Smooth muscle cell (in vitro differentiated cells): ENCODE data around the gene YJEFN3. TPM values are rescaled to one million over a fixed set of nuclear protein-coding genes. Genes with fewer than 3 reads are reported as not detected.

Source experiments
- DNase-seq: peaks from one replicate; lab custom pipeline; 2025; ENCODE audit not compliant: unreplicated experiment; lab: John Stamatoyannopoulos, UW
- H2AFZ ChIP-seq: fragments of 200-600 bp; sonication (generic); 2 replicates; pipeline ENCODE4 v1.6.0; 2016; ENCODE audit warnings: antibody characterized with exemption, low read depth, mild to moderate bottlenecking
- H3F3A ChIP-seq: fragments of 200-600 bp; sonication (generic); 2 replicates; pipeline ENCODE4 v1.6.0; 2017; ENCODE audit warnings: antibody characterized with exemption, low read depth
- H3K27ac ChIP-seq: fragments of 200-600 bp; sonication (generic); 2 replicates; pipeline ENCODE4 v1.5.1; 2016; ENCODE audit warnings: low read depth, mild to moderate bottlenecking
- H3K27me3 ChIP-seq: fragments of 200-600 bp; sonication (generic); 2 replicates; pipeline ENCODE4 v1.6.1; 2016; ENCODE audit warnings: low read depth, mild to moderate bottlenecking
- H3K36me3 ChIP-seq: fragments of 200-600 bp; sonication (generic); 2 replicates; pipeline ENCODE4 v1.5.1; 2016; ENCODE audit warnings: low read depth
- H3K4me1 ChIP-seq: fragments of 200-600 bp; sonication (generic); 2 replicates; pipeline ENCODE4 v1.5.1; 2016; ENCODE audit warnings: low read depth
- H3K4me2 ChIP-seq: fragments of 200-600 bp; sonication (generic); 2 replicates; pipeline ENCODE4 v1.6.0; 2016; ENCODE audit warnings: mild to moderate bottlenecking
- H3K4me3 ChIP-seq: fragments of 200-600 bp; sonication (generic); 2 replicates; pipeline ENCODE4 v1.5.1; 2016; ENCODE audit warnings: mild to moderate bottlenecking
- H3K79me2 ChIP-seq: fragments of 200-600 bp; sonication (generic); 2 replicates; pipeline ENCODE4 v1.6.0; 2016; ENCODE audit warnings: low read depth, mild to moderate bottlenecking
- H3K9ac ChIP-seq: fragments of 200-600 bp; sonication (generic); 2 replicates; pipeline ENCODE4 v1.6.0; 2016; ENCODE audit warnings: low read depth
- H3K9me3 ChIP-seq: fragments of 200-600 bp; sonication (generic); replicated peaks from 2 replicates; pipeline ENCODE4 v1.5.1; 2016; ENCODE audit warnings: low read depth
- H4K20me1 ChIP-seq: fragments of 200-600 bp; sonication (generic); 2 replicates; pipeline ENCODE4 v1.6.0; 2016; ENCODE audit warnings: low read depth
- CTCF ChIP-seq: fragments of 200-600 bp; sonication (generic); IDR thresholded peaks from 2 replicates; pipeline ENCODE4 v1.5.1; 2017; ENCODE audit warnings: borderline replicate concordance, mild to moderate bottlenecking, antibody characterized with exemption; ENCODE audit not compliant: insufficient read depth, poor library complexity, severe bottlenecking
- WGBS: methylation state at CpG from one replicate; pipeline ENCODE4 v1.1.7; 2016; ENCODE audit warnings: low lambda C conversion rate; 5-methylcytosine and 5-hydroxymethylcytosine counted together
- polyA plus RNA-seq: library from polyadenylated mRNA; unstranded; fragments of >200 nt; fragmentation: Nextera tagmentation; extraction: Ambion mirVana; gene quantifications from 2 replicates; pipeline ENCODE4 v1.2.1, GENCODE V29; 2016
- total RNA-seq: library from RNA; depleted of rRNA; stranded (reverse); fragments of >200 nt; gene quantifications from 2 replicates; pipeline ENCODE4 v1.2.3, GENCODE V29; 2014

The YJEFN3 gene
- total and polyA plus RNA-seq, 2 experiments from 2014 or later = 2.2 to 5.8 TPM

- Histone ChIP-seq H3K36me3 (no peaks in the 10 kb centered on the region), H3K9me3 (no peaks in the 10 kb centered on the region), H3K4me1 (no peaks in the 10 kb centered on the region), H3K27me3 (no peaks in the 10 kb centered on the region), H3K9ac (no peak overlapping the region), H3F3A (no peaks in the 10 kb centered on the region), H3K79me2 (no peaks in the 10 kb centered on the region), H3K27ac (no peak overlapping the region), H3K4me2 (no peak overlapping the region), H4K20me1 (no peaks in the 10 kb centered on the region), H3K4me3 (no peak overlapping the region), H2AFZ (no peak overlapping the region)
- no peak for TF ChIP-seq CTCF
- DNase-seq = no peak
- 92% methylated on average over 25 of the region's 25 CpGs for WGBS
Observed at GRCh38 chr19:19568802-19569756, 40.4 kb downstream of the YJEFN3 start.

- no peaks in the 10 kb centered on the region for H3K27me3 ChIP-seq
- no peak overlapping the region for H3K4me3 ChIP-seq
- no peaks in the 10 kb centered on the region for H3K36me3 ChIP-seq
- H3K9me3 ChIP-seq = no peaks in the 10 kb centered on the region
- H4K20me1 ChIP-seq = no peaks in the 10 kb centered on the region
- TF ChIP-seq CTCF = no peak
- no peaks in the 10 kb centered on the region for H3F3A ChIP-seq
- H3K4me2 ChIP-seq = no peak overlapping the region
- H2AFZ ChIP-seq = no peak overlapping the region
- no peak for DNase-seq
- H3K9ac ChIP-seq = no peak overlapping the region
- H3K4me1 ChIP-seq = no peaks in the 10 kb centered on the region
- no peak overlapping the region for H3K27ac ChIP-seq
- 77% methylated on average over 10 of the region's 10 CpGs for WGBS
- no peaks in the 10 kb centered on the region for H3K79me2 ChIP-seq
Observed at GRCh38 chr19:19570571-19570970, 41.9 kb downstream of the YJEFN3 start.

- TF ChIP-seq CTCF = no peak
- no peaks in the 10 kb centered on the region for H3F3A ChIP-seq
- no peaks in the 10 kb centered on the region for H3K79me2 ChIP-seq
- H3K4me1 ChIP-seq = no peaks in the 10 kb centered on the region
- no peaks in the 10 kb centered on the region for H3K27me3 ChIP-seq
- H3K4me2 ChIP-seq = no peak overlapping the region
- H3K36me3 ChIP-seq = no peaks in the 10 kb centered on the region
- H3K9me3 ChIP-seq = no peaks in the 10 kb centered on the region
- no peak overlapping the region for H2AFZ ChIP-seq
- H4K20me1 ChIP-seq = no peaks in the 10 kb centered on the region
- no peak for DNase-seq
- WGBS = 94% methylated on average over 11 of the region's 11 CpGs
- H3K4me3 ChIP-seq = no peak overlapping the region
- H3K27ac ChIP-seq = no peak overlapping the region
- H3K9ac ChIP-seq = no peak overlapping the region
Observed at GRCh38 chr19:19571071-19571786, 42.5 kb downstream of the YJEFN3 start.
